HepG2 (cell line): ENCODE measurements around the gene SMIM13. TPM values are rescaled to one million over a fixed set of nuclear protein-coding genes. Genes with fewer than 3 reads are reported as not detected.

Experiments
- CREM ChIP-seq, 2 experiments: sonication (generic) in 1 of 2; formaldehyde crosslinking in 1 of 2; IDR thresholded peaks; 2 replicates each; pipeline versions ENCODE4 v1.4.0 to v1.6.1; 2016 to 2020; ENCODE audit warnings: antibody characterized with exemption in 1 of 2, mild to moderate bottlenecking in 1 of 2, missing genetic modification reagents in 1 of 2
- HMGA1 ChIP-seq: sonication (generic); formaldehyde crosslinking; conservative IDR thresholded peaks from 2 replicates; pipeline ENCODE4 v1.4.0; 2020; ENCODE audit warnings: missing genetic modification reagents
- RBFOX2 ChIP-seq: fragments of 200-400 bp; formaldehyde crosslinking; IDR thresholded peaks from 2 replicates; pipeline ENCODE4 v1.6.1; 2017; ENCODE audit warnings: low read depth, mild to moderate bottlenecking, low read length
- ZNF230 ChIP-seq: sonication (generic); formaldehyde crosslinking; IDR thresholded peaks from 2 replicates; pipeline ENCODE4 v1.4.0; 2020; ENCODE audit warnings: mild to moderate bottlenecking, missing genetic modification reagents
- ZNF577 ChIP-seq: sonication (generic); formaldehyde crosslinking; IDR thresholded peaks from 2 replicates; pipeline ENCODE4 v1.4.0; 2020; ENCODE audit warnings: mild to moderate bottlenecking, low read depth, missing genetic modification reagents, borderline replicate concordance
- ZNF790 ChIP-seq: sonication (generic); formaldehyde crosslinking; IDR thresholded peaks from 2 replicates; pipeline ENCODE4 v1.8.0; 2022; ENCODE audit warnings: missing genetic modification reagents, mild to moderate bottlenecking, borderline replicate concordance
- polyA plus RNA-seq, 8 experiments: library from polyadenylated mRNA; depleted of rRNA in 3 of 8; stranded (reverse) in 7 of 8; unstranded in 1 of 8; fragments of >200 nt; fragmentation: Illumina TruSeq in 4 of 8; extraction: Trizol in 4 of 8; gene quantifications; 2 replicates each; pipeline versions ENCODE4 v1.2.1 to v1.2.3, GENCODE V29; 2011 to 2016; ENCODE audit warnings: low read depth in 4 of 8, missing spikeins in 1 of 8, mixed read lengths in 1 of 8; ENCODE audit not compliant: insufficient read depth in 1 of 8
- total RNA-seq, 5 experiments: library from RNA; depleted of rRNA; stranded (reverse); fragments of >200 nt; fragmentation: Illumina TruSeq; extraction: Trizol; gene quantifications; 2 replicates each; pipeline ENCODE4 v1.2.3, GENCODE V29; 2016; ENCODE audit warnings: low read depth in 1 of 5
- TF ChIP-seq, protein P1 (sequence below): sonication (generic); formaldehyde crosslinking; IDR thresholded peaks from 2 replicates; pipeline ENCODE4 v1.4.0; 2020; ENCODE audit warnings: mild to moderate bottlenecking, missing genetic modification reagents
- TF ChIP-seq, protein P2 (sequence below): IDR thresholded peaks from 2 replicates; pipeline ENCODE4 v1.6.1; 2016; ENCODE audit warnings: control low read depth
- TF ChIP-seq, protein P3 (sequence below): sonication (generic); formaldehyde crosslinking; IDR thresholded peaks from 2 replicates; pipeline ENCODE4 v1.4.0; 2020; ENCODE audit warnings: missing genetic modification reagents, borderline replicate concordance
- TF ChIP-seq, protein P4 (sequence below): sonication (generic); formaldehyde crosslinking; IDR thresholded peaks from 2 replicates; pipeline ENCODE4 v1.4.0; 2020; ENCODE audit warnings: missing genetic modification reagents

SMIM13 gene
- total and polyA plus RNA-seq, 2 of the 13 experiments (the other 11 are each of a cell fraction or from before 2014, with no cell fraction given) = 2.7 to 10.2 TPM

DNA sequence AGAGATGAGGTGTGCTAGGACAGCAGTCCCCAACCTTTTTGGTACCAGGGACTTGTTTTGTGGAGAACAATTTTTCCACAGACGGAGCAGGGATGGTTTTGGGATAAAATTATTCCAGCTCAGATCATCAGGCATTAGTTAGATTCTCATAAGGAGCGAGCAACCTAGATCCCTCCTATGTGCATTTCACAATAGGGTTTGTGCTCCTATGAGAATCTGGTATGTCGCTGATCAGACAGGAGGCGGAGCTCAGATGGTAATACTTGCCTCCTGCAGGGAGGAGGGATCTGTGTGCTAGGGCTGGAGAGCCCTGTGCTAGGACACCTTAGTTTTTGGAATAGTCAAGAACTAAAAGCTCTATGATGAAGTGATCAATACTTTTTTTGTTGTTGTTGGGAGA, 2.5 kb downstream of the SMIM13 start (continued):
- TF ChIP-seq, protein P1, sequence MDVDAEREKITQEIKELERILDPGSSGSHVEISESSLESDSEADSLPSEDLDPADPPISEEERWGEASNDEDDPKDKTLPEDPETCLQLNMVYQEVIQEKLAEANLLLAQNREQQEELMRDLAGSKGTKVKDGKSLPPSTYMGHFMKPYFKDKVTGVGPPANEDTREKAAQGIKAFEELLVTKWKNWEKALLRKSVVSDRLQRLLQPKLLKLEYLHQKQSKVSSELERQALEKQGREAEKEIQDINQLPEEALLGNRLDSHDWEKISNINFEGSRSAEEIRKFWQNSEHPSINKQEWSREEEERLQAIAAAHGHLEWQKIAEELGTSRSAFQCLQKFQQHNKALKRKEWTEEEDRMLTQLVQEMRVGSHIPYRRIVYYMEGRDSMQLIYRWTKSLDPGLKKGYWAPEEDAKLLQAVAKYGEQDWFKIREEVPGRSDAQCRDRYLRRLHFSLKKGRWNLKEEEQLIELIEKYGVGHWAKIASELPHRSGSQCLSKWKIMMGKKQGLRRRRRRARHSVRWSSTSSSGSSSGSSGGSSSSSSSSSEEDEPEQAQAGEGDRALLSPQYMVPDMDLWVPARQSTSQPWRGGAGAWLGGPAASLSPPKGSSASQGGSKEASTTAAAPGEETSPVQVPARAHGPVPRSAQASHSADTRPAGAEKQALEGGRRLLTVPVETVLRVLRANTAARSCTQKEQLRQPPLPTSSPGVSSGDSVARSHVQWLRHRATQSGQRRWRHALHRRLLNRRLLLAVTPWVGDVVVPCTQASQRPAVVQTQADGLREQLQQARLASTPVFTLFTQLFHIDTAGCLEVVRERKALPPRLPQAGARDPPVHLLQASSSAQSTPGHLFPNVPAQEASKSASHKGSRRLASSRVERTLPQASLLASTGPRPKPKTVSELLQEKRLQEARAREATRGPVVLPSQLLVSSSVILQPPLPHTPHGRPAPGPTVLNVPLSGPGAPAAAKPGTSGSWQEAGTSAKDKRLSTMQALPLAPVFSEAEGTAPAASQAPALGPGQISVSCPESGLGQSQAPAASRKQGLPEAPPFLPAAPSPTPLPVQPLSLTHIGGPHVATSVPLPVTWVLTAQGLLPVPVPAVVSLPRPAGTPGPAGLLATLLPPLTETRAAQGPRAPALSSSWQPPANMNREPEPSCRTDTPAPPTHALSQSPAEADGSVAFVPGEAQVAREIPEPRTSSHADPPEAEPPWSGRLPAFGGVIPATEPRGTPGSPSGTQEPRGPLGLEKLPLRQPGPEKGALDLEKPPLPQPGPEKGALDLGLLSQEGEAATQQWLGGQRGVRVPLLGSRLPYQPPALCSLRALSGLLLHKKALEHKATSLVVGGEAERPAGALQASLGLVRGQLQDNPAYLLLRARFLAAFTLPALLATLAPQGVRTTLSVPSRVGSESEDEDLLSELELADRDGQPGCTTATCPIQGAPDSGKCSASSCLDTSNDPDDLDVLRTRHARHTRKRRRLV = 0 out of 2 replicates have a peak, but pooled peaks have one; percentile 45
- TF ChIP-seq, protein P2, sequence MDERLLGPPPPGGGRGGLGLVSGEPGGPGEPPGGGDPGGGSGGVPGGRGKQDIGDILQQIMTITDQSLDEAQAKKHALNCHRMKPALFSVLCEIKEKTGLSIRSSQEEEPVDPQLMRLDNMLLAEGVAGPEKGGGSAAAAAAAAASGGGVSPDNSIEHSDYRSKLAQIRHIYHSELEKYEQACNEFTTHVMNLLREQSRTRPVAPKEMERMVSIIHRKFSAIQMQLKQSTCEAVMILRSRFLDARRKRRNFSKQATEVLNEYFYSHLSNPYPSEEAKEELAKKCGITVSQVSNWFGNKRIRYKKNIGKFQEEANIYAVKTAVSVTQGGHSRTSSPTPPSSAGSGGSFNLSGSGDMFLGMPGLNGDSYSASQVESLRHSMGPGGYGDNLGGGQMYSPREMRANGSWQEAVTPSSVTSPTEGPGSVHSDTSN (CRISPR knock-in tag) = no peak
- TF ChIP-seq CREM (IDR thresholded peaks at IDR 0.05) (no peak), CREM (CRISPR knock-in tag; IDR thresholded peaks at IDR 0.05) (no peak), ZNF577 (CRISPR knock-in tag) (no peak), ZNF230 (CRISPR knock-in tag) (no peak), HMGA1 (CRISPR knock-in tag) (no peak), ZNF790 (CRISPR knock-in tag) (no peak), RBFOX2 (0 out of 2 replicates have a peak, but pooled peaks have one; percentile 11)
- TF ChIP-seq, protein P3, sequence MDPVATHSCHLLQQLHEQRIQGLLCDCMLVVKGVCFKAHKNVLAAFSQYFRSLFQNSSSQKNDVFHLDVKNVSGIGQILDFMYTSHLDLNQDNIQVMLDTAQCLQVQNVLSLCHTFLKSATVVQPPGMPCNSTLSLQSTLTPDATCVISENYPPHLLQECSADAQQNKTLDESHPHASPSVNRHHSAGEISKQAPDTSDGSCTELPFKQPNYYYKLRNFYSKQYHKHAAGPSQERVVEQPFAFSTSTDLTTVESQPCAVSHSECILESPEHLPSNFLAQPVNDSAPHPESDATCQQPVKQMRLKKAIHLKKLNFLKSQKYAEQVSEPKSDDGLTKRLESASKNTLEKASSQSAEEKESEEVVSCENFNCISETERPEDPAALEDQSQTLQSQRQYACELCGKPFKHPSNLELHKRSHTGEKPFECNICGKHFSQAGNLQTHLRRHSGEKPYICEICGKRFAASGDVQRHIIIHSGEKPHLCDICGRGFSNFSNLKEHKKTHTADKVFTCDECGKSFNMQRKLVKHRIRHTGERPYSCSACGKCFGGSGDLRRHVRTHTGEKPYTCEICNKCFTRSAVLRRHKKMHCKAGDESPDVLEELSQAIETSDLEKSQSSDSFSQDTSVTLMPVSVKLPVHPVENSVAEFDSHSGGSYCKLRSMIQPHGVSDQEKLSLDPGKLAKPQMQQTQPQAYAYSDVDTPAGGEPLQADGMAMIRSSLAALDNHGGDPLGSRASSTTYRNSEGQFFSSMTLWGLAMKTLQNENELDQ (CRISPR knock-in tag) = no peak
- TF ChIP-seq, protein P4, sequence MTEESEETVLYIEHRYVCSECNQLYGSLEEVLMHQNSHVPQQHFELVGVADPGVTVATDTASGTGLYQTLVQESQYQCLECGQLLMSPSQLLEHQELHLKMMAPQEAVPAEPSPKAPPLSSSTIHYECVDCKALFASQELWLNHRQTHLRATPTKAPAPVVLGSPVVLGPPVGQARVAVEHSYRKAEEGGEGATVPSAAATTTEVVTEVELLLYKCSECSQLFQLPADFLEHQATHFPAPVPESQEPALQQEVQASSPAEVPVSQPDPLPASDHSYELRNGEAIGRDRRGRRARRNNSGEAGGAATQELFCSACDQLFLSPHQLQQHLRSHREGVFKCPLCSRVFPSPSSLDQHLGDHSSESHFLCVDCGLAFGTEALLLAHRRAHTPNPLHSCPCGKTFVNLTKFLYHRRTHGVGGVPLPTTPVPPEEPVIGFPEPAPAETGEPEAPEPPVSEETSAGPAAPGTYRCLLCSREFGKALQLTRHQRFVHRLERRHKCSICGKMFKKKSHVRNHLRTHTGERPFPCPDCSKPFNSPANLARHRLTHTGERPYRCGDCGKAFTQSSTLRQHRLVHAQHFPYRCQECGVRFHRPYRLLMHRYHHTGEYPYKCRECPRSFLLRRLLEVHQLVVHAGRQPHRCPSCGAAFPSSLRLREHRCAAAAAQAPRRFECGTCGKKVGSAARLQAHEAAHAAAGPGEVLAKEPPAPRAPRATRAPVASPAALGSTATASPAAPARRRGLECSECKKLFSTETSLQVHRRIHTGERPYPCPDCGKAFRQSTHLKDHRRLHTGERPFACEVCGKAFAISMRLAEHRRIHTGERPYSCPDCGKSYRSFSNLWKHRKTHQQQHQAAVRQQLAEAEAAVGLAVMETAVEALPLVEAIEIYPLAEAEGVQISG (CRISPR knock-in tag) = no peak
